H54 (cell line): ENCODE data around the gene DNAH14.
"Not testable (repeated sequence)": the region's sequence is repeated elsewhere in the genome, so short reads cannot be mapped to it uniquely, and the experiment has no call there.

ENCODE experiments used
- DNase-seq: peaks from one replicate; pipeline ENCODE4 v3.0.0; 2011; ENCODE audit warnings: low spot score, mixed read lengths; ENCODE audit not compliant: insufficient read length
- FAIRE-seq: peaks from 3 replicates; lab custom pipeline; 2011; peaks lifted over from hg19 to GRCh38; lab: Jason Lieb, UNC
- POLR2A ChIP-seq: IDR thresholded peaks from 2 replicates; pipeline ENCODE4 v1.6.1; 2011; ENCODE audit warnings: low read depth, mild to moderate bottlenecking, low read length

DNAH14 gene

GRCh38 chr1:225321784-225322183 is 392.3 kb downstream of the DNAH14 start:
- no peak for DNase-seq
- no peak for TF ChIP-seq POLR2A
- no peak for FAIRE-seq

- no peak for DNase-seq
- FAIRE-seq: no peak
- TF ChIP-seq POLR2A: no peak
These were observed 399.6 kb downstream of the DNAH14 start for GRCh38 chr1:225329041-225329440.

GRCh38 chr1:225329996-225330395 is 400.5 kb downstream of the DNAH14 start:
- not testable (repeated sequence) for FAIRE-seq, DNase-seq

DNA sequence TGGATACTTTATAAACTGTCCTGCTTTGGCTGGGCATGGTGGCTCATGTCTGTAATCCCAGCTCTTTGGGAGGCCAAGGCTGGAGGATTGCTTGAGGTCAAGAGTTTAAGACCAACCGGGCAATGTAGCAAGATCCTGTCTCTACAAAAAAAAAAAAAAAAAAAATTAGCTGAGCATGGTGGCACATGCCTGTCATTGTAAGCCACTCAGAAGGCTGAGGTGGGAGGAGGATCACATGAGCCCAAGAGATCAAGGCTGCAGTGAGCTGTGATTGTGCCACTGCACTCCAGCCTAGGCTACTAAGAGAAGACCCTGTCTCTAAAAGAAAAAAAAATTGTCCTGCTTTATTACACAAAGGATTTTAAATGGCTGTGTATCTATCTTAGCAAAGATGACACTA is 403.2 kb downstream of the DNAH14 start:
- FAIRE-seq (no peak), DNase-seq (no peak)
- no peak for TF ChIP-seq POLR2A

GRCh38 chr1:225335098-225335778 is 405.8 kb downstream of the DNAH14 start:
- not testable (repeated sequence) for FAIRE-seq, DNase-seq

DNA sequence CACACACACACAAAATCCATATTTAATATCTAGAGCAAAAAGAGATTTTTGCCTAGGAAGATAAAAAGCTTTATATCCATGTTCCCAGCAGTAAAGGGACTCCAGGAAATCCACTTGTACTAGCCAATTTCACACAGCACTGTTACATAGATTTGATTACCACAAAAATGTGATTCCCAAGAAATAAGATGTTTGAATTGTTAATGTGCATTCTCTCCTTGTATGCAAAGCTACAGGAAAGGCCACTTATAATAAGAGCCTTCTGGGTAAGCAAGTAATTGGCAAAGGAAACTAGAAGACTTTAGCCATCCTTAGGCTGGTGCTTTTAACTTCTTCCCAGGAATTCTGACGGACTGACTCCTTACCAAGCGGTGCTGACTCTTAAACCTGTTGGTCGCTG is 409.1 kb downstream of the DNAH14 start:
- FAIRE-seq (no peak), DNase-seq (no peak)
- no peak for TF ChIP-seq POLR2A

DNA sequence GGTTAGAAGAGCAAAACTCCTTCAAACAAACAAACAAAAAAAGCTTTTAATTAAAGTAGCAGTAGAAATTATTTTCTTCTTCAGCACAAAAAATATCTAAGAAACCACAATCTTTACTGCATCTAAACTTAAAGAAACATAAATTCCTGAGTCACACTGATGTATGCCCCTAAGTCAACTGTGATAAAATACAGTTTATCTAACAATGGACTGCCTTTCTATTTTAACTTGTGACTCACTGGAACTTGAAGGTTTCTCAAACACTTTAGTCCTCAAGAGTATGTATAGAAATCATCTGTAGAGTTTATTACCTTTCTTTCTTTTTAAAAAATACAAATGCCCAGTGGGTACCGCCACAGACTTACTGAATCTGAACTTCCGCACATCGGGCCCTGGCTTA is 412.2 kb downstream of the DNAH14 start:
- DNase-seq (no peak), FAIRE-seq (no peak)
- no peak for TF ChIP-seq POLR2A

DNA sequence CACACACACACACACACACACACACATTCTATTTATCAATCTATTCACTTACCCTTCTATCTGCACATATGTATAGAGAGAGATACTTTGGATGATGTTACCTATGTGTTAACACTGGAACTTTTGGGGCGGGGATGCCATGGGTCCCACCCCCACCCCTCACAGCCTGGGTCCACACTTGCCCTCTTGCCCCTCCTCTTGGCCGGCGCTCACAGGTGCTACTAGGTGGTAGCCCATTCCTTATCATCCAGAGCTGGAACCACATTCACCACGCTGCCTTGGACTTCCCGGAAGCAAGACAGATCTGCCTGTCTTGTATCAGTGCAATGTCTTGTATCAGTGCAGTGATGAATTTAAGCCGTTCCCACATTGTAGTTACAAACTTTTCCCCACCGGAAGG is 413.2 kb downstream of the DNAH14 start:
- DNase-seq (no peak), FAIRE-seq (no peak)
- no peak for TF ChIP-seq POLR2A

DNA sequence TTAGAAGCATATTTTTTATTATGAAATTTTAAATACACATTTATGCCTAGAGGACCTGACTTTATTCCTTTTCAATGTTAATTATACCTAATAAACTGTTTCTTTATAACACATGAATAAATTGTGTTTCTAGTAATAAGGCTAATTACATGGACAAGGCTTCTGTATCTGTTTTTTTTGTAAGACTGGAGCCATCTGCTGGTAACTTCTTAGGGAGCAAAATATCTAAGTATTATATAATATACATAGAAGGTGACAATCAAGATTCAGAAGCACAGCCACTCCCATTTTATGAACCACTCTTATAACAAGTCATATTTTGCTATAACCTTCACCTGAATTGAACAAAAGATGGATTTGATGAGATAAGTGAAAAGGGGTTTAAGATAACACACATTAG is 414.1 kb downstream of the DNAH14 start:
- FAIRE-seq (no peak), DNase-seq (no peak)
- TF ChIP-seq POLR2A: no peak

- no peak for FAIRE-seq
- TF ChIP-seq POLR2A: no peak
- no peak for DNase-seq
These were observed 417.7 kb downstream of the DNAH14 start for GRCh38 chr1:225347123-225347683.

GRCh38 chr1:225348400-225348799 is 418.9 kb downstream of the DNAH14 start:
- FAIRE-seq: no peak

DNA sequence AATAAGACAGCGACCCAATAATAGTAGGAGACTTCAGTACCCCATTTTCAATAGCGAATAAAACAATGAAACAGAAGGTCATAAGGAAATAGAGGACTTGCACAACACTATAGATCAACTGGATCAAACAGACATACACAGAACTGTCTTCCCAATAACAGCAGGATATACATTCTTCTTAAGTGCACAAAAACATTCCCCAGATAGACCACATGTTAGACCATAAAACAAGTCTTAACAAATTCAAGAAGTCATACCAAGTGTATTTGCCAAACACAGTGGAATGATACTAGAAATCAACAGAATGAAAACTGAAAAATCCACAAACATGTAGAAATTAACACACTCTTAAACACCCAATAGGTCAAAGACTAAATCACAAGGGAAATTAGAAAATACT is 420.4 kb downstream of the DNAH14 start:
- FAIRE-seq (no peak), DNase-seq (no peak)
- no peak for TF ChIP-seq POLR2A

More at GRCh38 chr1:225348400-225348799, 418.9 kb downstream of the DNAH14 start:
- no peak for DNase-seq
- TF ChIP-seq POLR2A: no peak

DNA sequence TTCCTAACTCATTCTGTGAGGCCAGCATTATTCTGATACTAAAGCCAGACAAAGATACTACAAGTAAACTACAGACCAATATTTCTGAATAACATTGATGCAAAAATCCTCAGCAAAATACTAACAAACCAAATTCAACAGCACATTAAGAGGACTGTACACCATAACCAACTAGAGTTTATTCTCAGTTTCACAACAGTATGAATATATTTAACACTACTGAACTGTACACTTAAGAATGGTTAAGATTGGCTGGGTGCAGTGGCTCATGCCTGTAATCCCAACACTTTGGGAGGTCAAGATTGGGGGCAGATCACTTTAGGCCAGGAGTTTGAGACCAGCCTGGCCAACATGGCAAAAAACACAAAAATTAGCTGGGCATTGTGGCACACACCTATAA is 421.4 kb downstream of the DNAH14 start:
- TF ChIP-seq POLR2A: no peak
- FAIRE-seq (no peak), DNase-seq (no peak)

- DNase-seq (no peak), FAIRE-seq (no peak)
- TF ChIP-seq POLR2A: no peak
These were observed 425.4 kb downstream of the DNAH14 start for GRCh38 chr1:225354906-225355305.

- TF ChIP-seq POLR2A: no peak
- no peak for FAIRE-seq
- DNase-seq: no peak
These were observed 426.4 kb downstream of the DNAH14 start for GRCh38 chr1:225355863-225356262.

DNA sequence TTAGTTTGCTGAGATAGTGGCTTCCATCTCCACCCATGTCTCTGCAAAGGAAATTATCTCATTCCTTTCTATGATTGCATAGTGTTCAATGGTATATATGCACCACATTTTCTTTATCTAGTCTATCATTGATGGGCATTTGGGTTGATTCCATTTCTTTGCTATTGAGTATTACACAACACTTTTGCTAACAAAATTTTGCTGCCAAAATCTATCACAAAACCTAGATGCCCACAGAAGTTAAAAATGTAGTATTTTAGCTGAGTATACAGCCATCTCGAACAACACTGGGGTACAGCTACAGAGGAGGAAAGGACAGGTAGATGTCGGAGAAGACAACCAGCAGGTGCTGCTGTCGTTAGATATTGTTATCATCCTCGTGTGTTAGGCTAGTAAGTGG is 430.6 kb downstream of the DNAH14 start:
- FAIRE-seq: no peak

More for the DNA sequence above, 430.6 kb downstream of the DNAH14 start:
- no peak for DNase-seq
- no peak for TF ChIP-seq POLR2A
